ENCODE data around the gene SMARCE1. TPM values are rescaled to one million over a fixed set of nuclear protein-coding genes. Genes with fewer than 3 reads are reported as not detected.

SMARCE1 gene
- total and polyA plus RNA-seq, 9 of the 15 experiments (the other 6 are each of a cell fraction or from before 2014, with no cell fraction given): 64.1 to 142 (median 114) TPM

DNA sequence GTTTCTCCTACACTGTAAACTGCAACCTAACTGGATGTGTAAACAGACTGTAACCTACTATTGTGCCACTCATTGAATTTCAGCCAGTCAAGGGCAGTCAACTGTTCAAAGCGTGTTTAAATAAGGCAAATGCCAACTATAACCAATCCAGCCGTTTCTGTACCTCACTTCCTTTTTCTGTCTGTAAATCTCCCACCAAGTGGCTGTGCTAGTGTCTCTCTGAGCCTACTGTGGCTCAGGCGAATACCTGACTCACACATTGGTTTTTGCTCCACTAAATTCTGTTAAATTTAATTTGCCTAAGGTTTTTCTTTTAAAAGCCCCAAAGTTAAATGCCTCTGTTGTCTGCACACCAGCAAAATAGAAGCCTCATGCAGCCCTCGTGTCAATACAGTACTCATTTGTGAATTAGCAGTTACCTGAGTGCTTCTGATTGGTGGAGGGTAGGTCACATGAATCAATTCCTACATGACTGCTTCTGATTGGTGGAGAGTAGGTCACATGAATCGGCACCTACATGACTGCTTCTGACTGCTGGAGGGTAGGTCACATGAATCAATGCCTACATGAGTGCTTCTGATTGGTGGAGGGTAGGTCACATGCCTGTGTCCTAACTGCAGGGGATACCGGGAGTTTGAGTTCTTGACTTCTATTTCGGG, 51.2 kb downstream of the SMARCE1 start (continued):
- TF ChIP-seq, protein P1, sequence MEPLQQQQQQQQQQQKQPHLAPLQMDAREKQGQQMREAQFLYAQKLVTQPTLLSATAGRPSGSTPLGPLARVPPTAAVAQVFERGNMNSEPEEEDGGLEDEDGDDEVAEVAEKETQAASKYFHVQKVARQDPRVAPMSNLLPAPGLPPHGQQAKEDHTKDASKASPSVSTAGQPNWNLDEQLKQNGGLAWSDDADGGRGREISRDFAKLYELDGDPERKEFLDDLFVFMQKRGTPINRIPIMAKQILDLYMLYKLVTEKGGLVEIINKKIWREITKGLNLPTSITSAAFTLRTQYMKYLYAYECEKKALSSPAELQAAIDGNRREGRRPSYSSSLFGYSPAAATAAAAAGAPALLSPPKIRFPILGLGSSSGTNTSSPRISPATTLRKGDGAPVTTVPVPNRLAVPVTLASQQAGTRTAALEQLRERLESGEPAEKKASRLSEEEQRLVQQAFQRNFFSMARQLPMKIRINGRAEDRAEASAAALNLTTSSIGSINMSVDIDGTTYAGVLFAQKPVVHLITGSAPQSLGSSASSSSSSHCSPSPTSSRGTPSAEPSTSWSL (CRISPR knock-in tag; IDR thresholded peaks at IDR 0.05; ENCODE audit: borderline replicate concordance): no peak
- TF ChIP-seq FIP1L1 (IDR thresholded peaks at IDR 0.05; ENCODE audit: low read depth, low read length, poor library complexity, severe bottlenecking) (no peak), SIX5 (IDR thresholded peaks at IDR 0.05; ENCODE audit: borderline replicate concordance in 1 of 2, insufficient read depth in 1 of 2, low read depth in 1 of 2, low read length in 2 of 2) (peak; percentile 13 to 25; a peak in 2 of 4 replicates), SAP30 (IDR thresholded peaks at IDR 0.05; ENCODE audit: borderline replicate concordance, insufficient read depth, low read depth, low read length, poor library complexity, severe bottlenecking) (no peak), CHCHD3 (CRISPR knock-in tag; IDR thresholded peaks at IDR 0.05) (no peak), BCL6 (CRISPR knock-in tag; IDR thresholded peaks at IDR 0.05) (no peak), KLF6 (CRISPR knock-in tag; IDR thresholded peaks at IDR 0.05; ENCODE audit: borderline replicate concordance) (no peak), ESRRA (IDR thresholded peaks at IDR 0.05; ENCODE audit: borderline replicate concordance, low read depth) (no peak), ZKSCAN1 (IDR thresholded peaks at IDR 0.05; ENCODE audit: low read depth, low read length) (no peak), SRSF1 (IDR thresholded peaks at IDR 0.05; ENCODE audit: low read depth, low read length) (no peak), ZKSCAN8 (CRISPR knock-in tag; IDR thresholded peaks at IDR 0.05) (no peak), MTA1 (IDR thresholded peaks at IDR 0.05; ENCODE audit: borderline replicate concordance) (no peak), EP300 (IDR thresholded peaks at IDR 0.05; ENCODE audit: low read length) (no peak), ZNF507 (tag; conservative IDR thresholded peaks at IDR 0.05) (no peak), KDM2B (CRISPR knock-in tag; IDR thresholded peaks at IDR 0.05) (no peak)
- TF ChIP-seq, protein P2, sequence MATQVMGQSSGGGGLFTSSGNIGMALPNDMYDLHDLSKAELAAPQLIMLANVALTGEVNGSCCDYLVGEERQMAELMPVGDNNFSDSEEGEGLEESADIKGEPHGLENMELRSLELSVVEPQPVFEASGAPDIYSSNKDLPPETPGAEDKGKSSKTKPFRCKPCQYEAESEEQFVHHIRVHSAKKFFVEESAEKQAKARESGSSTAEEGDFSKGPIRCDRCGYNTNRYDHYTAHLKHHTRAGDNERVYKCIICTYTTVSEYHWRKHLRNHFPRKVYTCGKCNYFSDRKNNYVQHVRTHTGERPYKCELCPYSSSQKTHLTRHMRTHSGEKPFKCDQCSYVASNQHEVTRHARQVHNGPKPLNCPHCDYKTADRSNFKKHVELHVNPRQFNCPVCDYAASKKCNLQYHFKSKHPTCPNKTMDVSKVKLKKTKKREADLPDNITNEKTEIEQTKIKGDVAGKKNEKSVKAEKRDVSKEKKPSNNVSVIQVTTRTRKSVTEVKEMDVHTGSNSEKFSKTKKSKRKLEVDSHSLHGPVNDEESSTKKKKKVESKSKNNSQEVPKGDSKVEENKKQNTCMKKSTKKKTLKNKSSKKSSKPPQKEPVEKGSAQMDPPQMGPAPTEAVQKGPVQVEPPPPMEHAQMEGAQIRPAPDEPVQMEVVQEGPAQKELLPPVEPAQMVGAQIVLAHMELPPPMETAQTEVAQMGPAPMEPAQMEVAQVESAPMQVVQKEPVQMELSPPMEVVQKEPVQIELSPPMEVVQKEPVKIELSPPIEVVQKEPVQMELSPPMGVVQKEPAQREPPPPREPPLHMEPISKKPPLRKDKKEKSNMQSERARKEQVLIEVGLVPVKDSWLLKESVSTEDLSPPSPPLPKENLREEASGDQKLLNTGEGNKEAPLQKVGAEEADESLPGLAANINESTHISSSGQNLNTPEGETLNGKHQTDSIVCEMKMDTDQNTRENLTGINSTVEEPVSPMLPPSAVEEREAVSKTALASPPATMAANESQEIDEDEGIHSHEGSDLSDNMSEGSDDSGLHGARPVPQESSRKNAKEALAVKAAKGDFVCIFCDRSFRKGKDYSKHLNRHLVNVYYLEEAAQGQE (IDR thresholded peaks at IDR 0.05; ENCODE audit: borderline replicate concordance): peak; percentile 62
- TF ChIP-seq, protein P2 (CRISPR knock-in tag; IDR thresholded peaks at IDR 0.05; ENCODE audit: low read depth): no peak
